HepG2 (cell line): Measurements from ENCODE around the gene VSIG10L. TPM values are rescaled to one million over a fixed set of nuclear protein-coding genes. Genes with fewer than 3 reads are reported as not detected.

Source experiments
- ARID4A ChIP-seq: sonication (generic); formaldehyde crosslinking; IDR thresholded peaks from 2 replicates; pipeline ENCODE4 v1.5.0; 2020; ENCODE audit warnings: mild to moderate bottlenecking, missing genetic modification reagents, borderline replicate concordance
- ARNTL ChIP-seq: sonication (generic); formaldehyde crosslinking; IDR thresholded peaks from 2 replicates; pipeline ENCODE4 v1.4.0; 2020; ENCODE audit warnings: mild to moderate bottlenecking, missing genetic modification reagents
- ATRX ChIP-seq: sonication (generic); formaldehyde crosslinking; IDR thresholded peaks from 2 replicates; pipeline ENCODE4 v1.4.0; 2020; ENCODE audit warnings: missing genetic modification reagents, borderline replicate concordance
- FIP1L1 ChIP-seq: fragments of 200-400 bp; formaldehyde crosslinking; IDR thresholded peaks from 2 replicates; pipeline ENCODE4 v1.6.1; 2018; ENCODE audit warnings: low read depth, mild to moderate bottlenecking, low read length, moderate library complexity, borderline replicate concordance; ENCODE audit not compliant: insufficient read depth
- KLF15 ChIP-seq: sonication (generic); formaldehyde crosslinking; IDR thresholded peaks from 2 replicates; pipeline ENCODE4 v1.8.1; 2023; ENCODE audit warnings: borderline replicate concordance, mild to moderate bottlenecking, inconsistent platforms, missing genetic modification reagents, mixed read lengths
- MED13 ChIP-seq: sonication (generic); formaldehyde crosslinking; IDR thresholded peaks from 2 replicates; pipeline ENCODE4 v1.5.0; 2020; ENCODE audit warnings: missing genetic modification reagents
- PATZ1 ChIP-seq: sonication (generic); formaldehyde crosslinking; IDR thresholded peaks from 2 replicates; pipeline ENCODE4 v1.4.0; 2020; ENCODE audit warnings: missing genetic modification reagents
- PITX1 ChIP-seq: sonication (generic); formaldehyde crosslinking; IDR thresholded peaks from 2 replicates; pipeline ENCODE4 v1.5.1; 2020; ENCODE audit warnings: mild to moderate bottlenecking, missing genetic modification reagents
- THAP7 ChIP-seq: sonication (generic); formaldehyde crosslinking; IDR thresholded peaks from 2 replicates; pipeline ENCODE4 v1.8.1; 2023; ENCODE audit warnings: mild to moderate bottlenecking, missing genetic modification reagents
- ZBTB10 ChIP-seq: sonication (generic); formaldehyde crosslinking; IDR thresholded peaks from 2 replicates; pipeline ENCODE4 v1.4.0; 2020; ENCODE audit warnings: missing genetic modification reagents, borderline replicate concordance
- ZMAT3 ChIP-seq: sonication (generic); formaldehyde crosslinking; conservative IDR thresholded peaks from 2 replicates; pipeline ENCODE4 v1.7.0; 2021; ENCODE audit warnings: missing genetic modification reagents
- ZNF317 ChIP-seq: sonication (generic); formaldehyde crosslinking; IDR thresholded peaks from 2 replicates; pipeline ENCODE4 v1.5.0; 2020; ENCODE audit warnings: mild to moderate bottlenecking, missing genetic modification reagents
- ZNF496 ChIP-seq: sonication (generic); formaldehyde crosslinking; IDR thresholded peaks from 2 replicates; pipeline ENCODE4 v1.8.1; 2023; ENCODE audit warnings: mild to moderate bottlenecking, moderate library complexity, missing genetic modification reagents; ENCODE audit not compliant: insufficient replicate concordance
- ZNF556 ChIP-seq: sonication (generic); formaldehyde crosslinking; IDR thresholded peaks from 2 replicates; pipeline ENCODE4 v1.4.0; 2020; ENCODE audit warnings: mild to moderate bottlenecking, missing genetic modification reagents, borderline replicate concordance
- ZNF800 ChIP-seq: sonication (generic); formaldehyde crosslinking; IDR thresholded peaks from 2 replicates; pipeline ENCODE4 v1.4.0; 2020; ENCODE audit warnings: missing genetic modification reagents
- polyA plus RNA-seq, 8 experiments: library from polyadenylated mRNA; depleted of rRNA in 3 of 8; stranded (reverse) in 7 of 8; unstranded in 1 of 8; fragments of >200 nt; fragmentation: Illumina TruSeq in 4 of 8; extraction: Trizol in 4 of 8; gene quantifications; 2 replicates each; pipeline versions ENCODE4 v1.2.1 to v1.2.3, GENCODE V29; 2011 to 2016; ENCODE audit warnings: low read depth in 4 of 8, missing spikeins in 1 of 8, mixed read lengths in 1 of 8; ENCODE audit not compliant: insufficient read depth in 1 of 8
- total RNA-seq, 5 experiments: library from RNA; depleted of rRNA; stranded (reverse); fragments of >200 nt; fragmentation: Illumina TruSeq; extraction: Trizol; gene quantifications; 2 replicates each; pipeline ENCODE4 v1.2.3, GENCODE V29; 2016; ENCODE audit warnings: low read depth in 1 of 5

Gene VSIG10L
- total and polyA plus RNA-seq, 2 of the 13 experiments (the other 11 are each of a cell fraction or from before 2014, with no cell fraction given) = 2.7 to 8.5 TPM

- TF ChIP-seq ZNF800 (CRISPR knock-in tag) (no peak), PITX1 (CRISPR knock-in tag) (no peak), KLF15 (CRISPR knock-in tag) (no peak), ZMAT3 (CRISPR knock-in tag) (0 out of 2 replicates have a peak, but pooled peaks have one; percentile 24), PATZ1 (CRISPR knock-in tag) (no peak), ZNF556 (no peak), THAP7 (CRISPR knock-in tag) (0 out of 2 replicates have a peak, but pooled peaks have one; percentile 48), ZBTB10 (CRISPR knock-in tag) (no peak), ZNF496 (no peak), FIP1L1 (no peak), ATRX (CRISPR knock-in tag) (no peak), ZNF317 (CRISPR knock-in tag) (no peak), ARNTL (CRISPR knock-in tag) (no peak; the same call in 1 of the 2 replicates), ARID4A (CRISPR knock-in tag) (0 out of 2 replicates have a peak, but pooled peaks have one; percentile 28), MED13 (CRISPR knock-in tag) (no peak)
These were observed 9.5 kb upstream of the VSIG10L start (continued) for GRCh38 chr19:51351266-51351990.
